ENCODE data around the gene CCDC88C. TPM values are rescaled to one million over a fixed set of nuclear protein-coding genes. Genes with fewer than 3 reads are reported as not detected.

The CCDC88C gene
- total RNA-seq, 2 experiments from 2014 or later, result 83.6 to 87.8 TPM

DNA sequence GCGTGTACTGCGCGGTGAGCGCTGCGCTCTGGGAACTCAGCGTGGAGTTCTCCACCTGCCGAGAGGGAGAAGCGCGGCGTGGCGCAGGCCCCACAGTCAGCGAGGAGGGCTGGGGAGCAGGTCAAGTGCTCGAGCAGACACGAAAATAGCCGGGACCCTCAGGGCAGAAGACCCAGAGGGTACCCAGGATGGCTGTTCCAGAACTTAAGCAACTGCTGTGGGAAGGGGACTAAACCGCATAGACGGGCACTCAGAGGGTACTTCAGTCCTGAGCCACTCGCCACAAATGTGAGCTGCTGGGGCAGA, 113.7 kb downstream of the CCDC88C start:
- H3K36me3 Mint-ChIP-seq (ENCODE audit: low read depth), result peaks cover 79% of the 10 kb centered on the region
- intact Hi-C loops (cut with micrococcal nuclease), result no loop called here
- no peaks in the 10 kb centered on the region for H3K9me3 Mint-ChIP-seq
- peaks cover 70% of the 10 kb centered on the region for H3K4me1 Mint-ChIP-seq (ENCODE audit: low read depth)
- TF ChIP-seq, protein P1, sequence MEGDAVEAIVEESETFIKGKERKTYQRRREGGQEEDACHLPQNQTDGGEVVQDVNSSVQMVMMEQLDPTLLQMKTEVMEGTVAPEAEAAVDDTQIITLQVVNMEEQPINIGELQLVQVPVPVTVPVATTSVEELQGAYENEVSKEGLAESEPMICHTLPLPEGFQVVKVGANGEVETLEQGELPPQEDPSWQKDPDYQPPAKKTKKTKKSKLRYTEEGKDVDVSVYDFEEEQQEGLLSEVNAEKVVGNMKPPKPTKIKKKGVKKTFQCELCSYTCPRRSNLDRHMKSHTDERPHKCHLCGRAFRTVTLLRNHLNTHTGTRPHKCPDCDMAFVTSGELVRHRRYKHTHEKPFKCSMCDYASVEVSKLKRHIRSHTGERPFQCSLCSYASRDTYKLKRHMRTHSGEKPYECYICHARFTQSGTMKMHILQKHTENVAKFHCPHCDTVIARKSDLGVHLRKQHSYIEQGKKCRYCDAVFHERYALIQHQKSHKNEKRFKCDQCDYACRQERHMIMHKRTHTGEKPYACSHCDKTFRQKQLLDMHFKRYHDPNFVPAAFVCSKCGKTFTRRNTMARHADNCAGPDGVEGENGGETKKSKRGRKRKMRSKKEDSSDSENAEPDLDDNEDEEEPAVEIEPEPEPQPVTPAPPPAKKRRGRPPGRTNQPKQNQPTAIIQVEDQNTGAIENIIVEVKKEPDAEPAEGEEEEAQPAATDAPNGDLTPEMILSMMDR (IDR thresholded peaks at IDR 0.05), result no peak
- POLR2A ChIA-PET, result interaction anchor here (0.6 to 1.5 kb wide), 2 partner anchors 10 to 117 kb away, joined by 3 read pairs; no protein-coding TSS in a partner anchor
- H3K27ac Mint-ChIP-seq, result peak overlapping the region; percentile 96
- no peak for ATAC-seq
- CTCF ChIA-PET, result interaction anchor here (2.2 kb wide), 1 partner anchor 19 kb away, joined by 5 read pairs; no protein-coding TSS in a partner anchor
- DNase-seq, result no peak
- no peaks in the 10 kb centered on the region for H3K27me3 Mint-ChIP-seq
- H3K4me3 Mint-ChIP-seq, result no peak overlapping the region

DNA sequence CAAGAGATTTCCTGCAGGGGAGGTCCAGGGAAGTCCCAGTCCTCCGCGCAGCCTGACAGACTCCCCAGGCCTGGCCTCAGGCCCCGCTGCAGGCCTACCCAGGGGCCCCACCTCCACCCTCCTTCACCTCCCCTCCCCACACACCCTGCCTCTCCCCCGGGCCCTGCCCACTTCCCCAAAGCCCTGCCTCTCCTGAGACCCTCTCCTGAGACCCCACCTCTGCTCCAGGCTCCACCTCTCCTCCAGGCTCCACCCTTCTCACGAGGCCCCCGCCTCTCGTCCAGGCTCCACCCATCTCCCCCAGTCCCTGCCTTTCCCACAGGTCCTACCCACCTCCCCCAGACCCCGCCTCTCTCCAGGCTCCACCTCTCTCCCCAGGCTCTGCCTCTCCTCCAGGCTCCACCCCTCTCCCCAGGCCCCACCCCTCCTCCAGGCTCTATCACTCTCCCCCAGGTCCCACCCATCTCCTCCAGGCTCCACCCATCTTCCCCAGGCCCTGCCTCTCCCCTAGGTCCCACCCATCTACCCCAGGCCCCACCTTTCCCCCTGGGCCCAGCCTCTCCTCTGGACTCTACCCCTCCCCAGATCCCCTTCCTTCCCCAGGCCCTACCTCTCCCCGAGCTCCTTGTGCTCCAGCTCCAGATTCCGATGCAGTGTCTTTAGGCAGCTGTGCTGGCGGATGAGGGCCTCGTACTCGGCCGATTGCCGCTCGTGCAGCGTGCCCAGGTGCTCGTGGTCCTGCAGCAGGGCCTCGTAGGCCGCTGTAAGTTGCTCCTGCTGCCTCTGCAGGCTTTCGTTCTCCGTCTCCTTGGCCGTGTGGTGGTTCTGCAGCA, 114.3 kb downstream of the CCDC88C start:
- Mint-ChIP-seq H3K27me3 (no peaks in the 10 kb centered on the region), H3K36me3 (ENCODE audit: low read depth) (peaks cover 78% of the 10 kb centered on the region), H3K9me3 (no peaks in the 10 kb centered on the region), H3K4me3 (peak overlapping the region; percentile 54), H3K27ac (peak overlapping the region; percentile 96), H3K4me1 (ENCODE audit: low read depth) (peaks cover 72% of the 10 kb centered on the region)
- CTCF ChIA-PET, result interaction anchor here (0.7 to 2.2 kb wide), 4 partner anchors 10 to 120 kb away, joined by 3 to 5 read pairs (median 3); no protein-coding TSS in a partner anchor
- intact Hi-C loops (cut with micrococcal nuclease), result no loop called here
- DNase-seq (peak; percentile 96), ATAC-seq (peak; percentile 92)
- POLR2A ChIA-PET, result interaction anchor here (0.6 to 1.5 kb wide), 5 partner anchors 9 to 118 kb away, joined by 3 to 8 read pairs (median 3); no protein-coding TSS in a partner anchor
- TF ChIP-seq, protein P1 (IDR thresholded peaks at IDR 0.05), result no peak

DNA sequence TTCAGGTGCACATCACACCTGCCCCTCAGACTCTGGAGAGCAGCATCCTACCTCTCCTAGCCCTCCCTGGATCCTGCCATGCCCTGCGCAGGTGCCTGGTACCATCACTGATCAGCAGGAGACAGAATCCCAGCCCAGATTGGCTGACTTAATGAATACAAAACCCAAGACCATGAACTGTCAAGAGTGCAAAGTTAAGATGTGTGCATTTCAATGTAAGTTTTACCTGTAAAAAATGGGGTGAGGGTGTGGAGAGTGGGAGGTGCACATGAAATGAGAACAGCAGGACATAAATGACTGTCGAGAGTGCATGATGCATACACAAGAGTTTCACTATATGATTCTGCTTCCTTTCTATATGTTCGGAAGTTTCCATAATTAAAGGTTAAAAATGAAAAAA, 115.2 kb downstream of the CCDC88C start:
- Mint-ChIP-seq H3K4me3 (peak overlapping the region; percentile 54), H3K27me3 (no peaks in the 10 kb centered on the region), H3K36me3 (ENCODE audit: low read depth) (peaks cover 80% of the 10 kb centered on the region), H3K4me1 (ENCODE audit: low read depth) (peaks cover 72% of the 10 kb centered on the region), H3K27ac (peak overlapping the region; percentile 96), H3K9me3 (no peaks in the 10 kb centered on the region)
- ATAC-seq (peak; percentile 55), DNase-seq (peak; percentile 72)
- ChIA-PET CTCF (interaction anchor here (0.7 to 2.2 kb wide), 4 partner anchors 11 to 121 kb away, joined by 3 to 5 read pairs (median 3); no protein-coding TSS in a partner anchor), POLR2A (interaction anchor here (1.0 to 1.5 kb wide), 4 partner anchors 15 to 113 kb away, joined by 3 to 8 read pairs (median 4); no protein-coding TSS in a partner anchor)
- intact Hi-C loops (cut with micrococcal nuclease), result no loop called here
- TF ChIP-seq, protein P1 (IDR thresholded peaks at IDR 0.05), result no peak

DNA sequence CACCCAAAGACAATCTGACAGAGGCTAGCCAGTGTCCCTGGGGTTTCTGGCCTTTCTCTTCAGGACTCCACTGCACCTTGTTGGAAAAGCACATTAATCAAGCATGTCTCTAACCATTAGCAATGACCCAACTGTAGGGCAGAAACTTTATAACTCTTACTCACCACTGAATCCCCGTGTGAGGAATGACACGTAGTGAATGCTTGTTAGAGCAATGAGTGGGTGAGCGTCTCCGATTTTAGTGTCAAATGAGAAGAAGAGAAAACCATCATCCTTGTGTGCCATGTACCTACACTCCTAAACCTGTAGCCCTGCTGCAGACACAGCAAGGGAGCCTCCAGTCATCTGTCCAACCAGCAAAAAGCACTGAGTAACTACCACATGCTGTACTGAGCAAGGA, 116.7 kb downstream of the CCDC88C start:
- H3K4me1 Mint-ChIP-seq (ENCODE audit: low read depth), result peaks cover 63% of the 10 kb centered on the region
- H3K27ac Mint-ChIP-seq, result peak overlapping the region; percentile 96
- no peak for DNase-seq
- H3K27me3 Mint-ChIP-seq, result no peaks in the 10 kb centered on the region
- no peak for ATAC-seq
- H3K36me3 Mint-ChIP-seq (ENCODE audit: low read depth), result peaks cover 81% of the 10 kb centered on the region
- ChIA-PET POLR2A (interaction anchor here (1.9 kb wide), 1 partner anchor 14 kb away, joined by 10 read pairs; no protein-coding TSS in a partner anchor), CTCF (interaction anchor here (2.2 kb wide), 1 partner anchor 124 kb away, joined by 7 read pairs; no protein-coding TSS in a partner anchor)
- intact Hi-C loops (cut with micrococcal nuclease), result no loop called here
- H3K9me3 Mint-ChIP-seq, result no peaks in the 10 kb centered on the region
- no peak overlapping the region for H3K4me3 Mint-ChIP-seq
- TF ChIP-seq, protein P1 (IDR thresholded peaks at IDR 0.05), result no peak

Measured in activated CD8-positive, alpha-beta T cell treated with anti-CD3 and anti-CD28 coated beads for 36 hours (primary cell).